AG04450 (cell line): ENCODE results near the gene ITPR3. TPM values are rescaled to one million over a fixed set of nuclear protein-coding genes. Genes with fewer than 3 reads are reported as not detected.

Experiments used
- CTCF ChIA-PET: fragments of 300-600, 350-600 bp; formaldehyde crosslinking; extraction: SDS; loops from one replicate; lab custom pipeline; 2022; ENCODE audit warnings: antibody characterized with exemption, inconsistent platforms; lab: Charles Lee
- POLR2A ChIA-PET: fragments of 350-600 bp; formaldehyde crosslinking; extraction: SDS; loops from one replicate; lab custom pipeline; 2021; ENCODE audit warnings: antibody characterized with exemption, inconsistent platforms; lab: Yijun Ruan, JAX
- DNase-seq: peaks from one replicate; pipeline ENCODE4 v3.0.0-alpha.2; 2011; ENCODE audit warnings: low read depth, low spot score
- H3K27ac ChIP-seq: one replicate; pipeline ENCODE4 v1.5.1; 2012; ENCODE audit warnings: low read depth, low read length, control low read depth
- H3K27me3 ChIP-seq: one replicate; pipeline ENCODE4 v1.6.0; 2012; ENCODE audit warnings: low read length; ENCODE audit not compliant: control insufficient read depth, insufficient read depth
- H3K4me3 ChIP-seq: 2 replicates; pipeline ENCODE4 v1.5.1; 2011; ENCODE audit warnings: mild to moderate bottlenecking, low read depth, low read length, control low read depth
- H3K9me3 ChIP-seq: 2 replicates; pipeline ENCODE4 v1.5.1; 2012; ENCODE audit warnings: low read length; ENCODE audit not compliant: control insufficient read depth, insufficient read depth
- polyA plus RNA-seq: library from polyadenylated mRNA; depleted of rRNA; stranded (reverse); fragments of >200 nt; gene quantifications from 2 replicates; pipeline ENCODE4 v1.2.3, GENCODE V29; 2011
- TF ChIP-seq, protein P1 (sequence below): IDR thresholded peaks from 2 replicates; pipeline ENCODE4 v1.5.1; 2011; ENCODE audit warnings: low read depth, low read length, control low read depth, inconsistent platforms

Gene ITPR3
- polyA plus RNA-seq, 1 experiment, result 4.4 TPM

DNA sequence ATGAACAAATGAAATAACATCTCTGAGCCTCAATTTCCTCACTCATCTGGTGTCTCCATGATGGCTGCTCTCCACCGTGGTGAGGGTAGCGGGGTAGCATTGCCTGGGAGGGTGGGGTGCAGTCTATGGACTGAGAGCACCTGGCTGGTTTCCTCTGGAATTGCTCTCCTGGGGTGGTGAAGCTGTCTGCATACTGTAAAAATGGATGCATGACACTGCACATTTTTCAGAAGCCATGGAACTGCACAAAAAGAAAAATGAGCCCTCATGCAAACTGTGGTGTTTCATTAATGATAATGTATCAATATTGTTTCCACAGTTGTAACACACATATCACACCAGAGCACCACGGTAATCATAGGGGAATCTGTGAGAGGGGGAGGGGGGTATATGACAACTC lies 12.1 kb upstream of the ITPR3 start:
- Histone ChIP-seq H3K27ac (no peak overlapping the region), H3K4me3 (no peak overlapping the region), H3K27me3 (no peaks in the 10 kb centered on the region), H3K9me3 (peaks cover 8% of the 10 kb centered on the region)
- TF ChIP-seq, protein P1, sequence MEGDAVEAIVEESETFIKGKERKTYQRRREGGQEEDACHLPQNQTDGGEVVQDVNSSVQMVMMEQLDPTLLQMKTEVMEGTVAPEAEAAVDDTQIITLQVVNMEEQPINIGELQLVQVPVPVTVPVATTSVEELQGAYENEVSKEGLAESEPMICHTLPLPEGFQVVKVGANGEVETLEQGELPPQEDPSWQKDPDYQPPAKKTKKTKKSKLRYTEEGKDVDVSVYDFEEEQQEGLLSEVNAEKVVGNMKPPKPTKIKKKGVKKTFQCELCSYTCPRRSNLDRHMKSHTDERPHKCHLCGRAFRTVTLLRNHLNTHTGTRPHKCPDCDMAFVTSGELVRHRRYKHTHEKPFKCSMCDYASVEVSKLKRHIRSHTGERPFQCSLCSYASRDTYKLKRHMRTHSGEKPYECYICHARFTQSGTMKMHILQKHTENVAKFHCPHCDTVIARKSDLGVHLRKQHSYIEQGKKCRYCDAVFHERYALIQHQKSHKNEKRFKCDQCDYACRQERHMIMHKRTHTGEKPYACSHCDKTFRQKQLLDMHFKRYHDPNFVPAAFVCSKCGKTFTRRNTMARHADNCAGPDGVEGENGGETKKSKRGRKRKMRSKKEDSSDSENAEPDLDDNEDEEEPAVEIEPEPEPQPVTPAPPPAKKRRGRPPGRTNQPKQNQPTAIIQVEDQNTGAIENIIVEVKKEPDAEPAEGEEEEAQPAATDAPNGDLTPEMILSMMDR, result no peak
- ChIA-PET POLR2A (no interaction called here), CTCF (interaction anchor here (1.0 to 1.2 kb wide), 2 partner anchors 29 to 103 kb away, joined by 3 read pairs; partner anchors contain the start of gene BAK1)
- DNase-seq, result no peak

DNA sequence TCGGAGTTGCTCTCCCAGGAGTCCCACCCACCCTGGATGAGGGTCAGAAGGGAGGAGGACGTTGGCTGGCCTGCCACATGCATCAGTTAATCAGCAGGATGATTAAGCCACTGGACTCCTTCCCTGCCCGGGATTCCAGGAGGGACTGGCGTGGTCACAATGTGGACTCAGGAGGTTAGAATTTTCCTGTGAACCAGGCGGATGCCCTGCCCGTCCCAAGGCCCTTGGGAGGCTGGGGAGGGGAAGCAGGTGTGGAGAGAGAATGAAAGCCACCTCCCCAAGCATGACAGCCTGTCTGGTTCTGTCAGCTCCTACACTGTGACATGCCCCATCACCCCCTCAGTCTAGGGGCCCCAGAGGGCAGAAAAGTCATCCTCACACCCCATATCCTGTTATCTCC lies 11.6 kb upstream of the ITPR3 start:
- TF ChIP-seq, protein P1, result no peak
- POLR2A ChIA-PET, result no interaction called here
- no peaks in the 10 kb centered on the region for H3K27me3 ChIP-seq
- CTCF ChIA-PET, result interaction anchor here (1.0 kb wide), 1 partner anchor 30 kb away, joined by 3 read pairs; the partner anchor contains the start of gene BAK1
- no peak overlapping the region for H3K4me3 ChIP-seq
- no peak overlapping the region for H3K27ac ChIP-seq
- DNase-seq, result no peak
- peaks cover 6% of the 10 kb centered on the region for H3K9me3 ChIP-seq

DNA sequence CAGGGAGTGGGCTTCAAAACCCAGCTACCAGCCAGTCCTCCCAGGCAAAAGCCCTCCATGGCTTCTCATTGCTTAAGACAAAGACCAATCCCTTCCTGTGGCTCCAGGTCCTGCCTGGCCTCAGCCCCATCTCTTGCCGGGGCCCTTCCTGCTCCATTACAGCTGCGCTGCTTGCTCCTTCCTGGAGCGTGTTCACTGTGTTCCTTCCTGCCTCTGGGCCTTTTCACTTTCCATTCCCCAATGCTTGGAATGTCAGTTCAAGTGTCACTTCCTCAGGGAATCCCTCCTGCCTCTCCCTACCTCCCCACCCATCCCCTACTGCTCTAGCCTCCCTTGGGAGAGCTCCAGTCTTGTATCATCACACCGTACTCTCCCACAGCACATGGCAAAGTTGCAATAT lies 11.1 kb upstream of the ITPR3 start:
- no peak for DNase-seq
- H3K27ac ChIP-seq, result no peak overlapping the region
- no peaks in the 10 kb centered on the region for H3K27me3 ChIP-seq
- no peak overlapping the region for H3K4me3 ChIP-seq
- peaks cover 6% of the 10 kb centered on the region for H3K9me3 ChIP-seq
- ChIA-PET POLR2A (interaction anchor here (0.5 kb wide), 1 partner anchor 108 kb away, joined by 12 read pairs; no protein-coding TSS in a partner anchor), CTCF (no interaction called here)
- TF ChIP-seq, protein P1, result no peak

DNA sequence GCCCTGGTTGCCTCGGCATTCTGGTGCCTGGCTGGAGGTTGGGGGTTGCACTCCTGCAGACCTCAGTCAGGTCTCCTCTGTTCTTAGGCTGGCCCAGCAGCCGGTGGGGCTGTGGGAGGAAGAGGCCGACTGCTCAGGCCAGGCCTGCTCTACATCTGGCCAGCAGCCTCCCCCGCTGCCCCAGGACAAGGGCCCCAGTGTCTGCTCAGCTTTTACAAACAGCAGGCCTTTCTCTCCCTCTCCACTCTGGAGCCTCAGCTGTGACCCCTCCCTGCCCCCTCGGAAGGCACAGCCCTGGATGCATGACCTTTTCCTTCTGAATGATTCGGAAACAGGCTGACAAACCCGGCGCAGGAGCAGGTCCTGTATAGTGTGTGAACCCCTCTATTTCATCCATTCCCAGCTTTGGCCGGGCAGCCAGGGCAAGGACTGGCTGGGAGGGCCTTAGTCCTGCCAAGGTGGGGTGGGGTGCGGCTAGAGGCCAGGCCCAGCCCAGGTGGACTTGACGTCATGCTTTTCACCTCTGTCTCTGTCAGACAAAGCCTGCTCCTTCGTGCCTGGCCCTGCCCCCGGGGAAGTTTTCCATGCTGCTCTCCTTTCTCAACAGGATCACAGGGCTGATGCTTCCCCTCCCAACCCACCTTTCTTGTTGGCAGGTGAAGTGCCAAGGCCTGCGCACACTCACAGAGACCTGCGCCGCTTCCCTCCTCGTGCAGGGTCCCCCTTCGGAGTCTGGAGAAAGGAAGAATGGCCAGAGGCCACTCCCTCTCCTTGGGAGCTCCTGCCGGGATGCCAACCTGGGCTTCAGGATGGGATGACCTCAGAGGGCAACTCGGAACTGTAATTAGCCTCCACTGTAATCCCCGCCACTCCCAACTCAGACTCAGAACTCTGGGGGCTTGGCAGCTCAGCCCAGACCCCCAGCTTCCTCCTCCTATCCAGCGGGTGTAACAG lies 10.1 kb upstream of the ITPR3 start:
- CTCF ChIA-PET, result interaction anchor here (0.5 to 2.4 kb wide), 4 partner anchors 21 to 1595 kb away, joined by 3 to 8 read pairs (median 5); partner anchors contain the start of gene UQCC2
- H3K27me3 ChIP-seq, result no peaks in the 10 kb centered on the region
- no peak for DNase-seq
- POLR2A ChIA-PET, result no interaction called here
- TF ChIP-seq, protein P1, result no peak
- peaks cover 6% of the 10 kb centered on the region for H3K9me3 ChIP-seq
- H3K4me3 ChIP-seq, result no peak overlapping the region
- H3K27ac ChIP-seq, result no peak overlapping the region
